ENCODE data around the gene TGFA. TPM values are rescaled to one million over a fixed set of nuclear protein-coding genes. Genes with fewer than 3 reads are reported as not detected.

TGFA gene
- total RNA-seq, 1 donor = not detected

DNA sequence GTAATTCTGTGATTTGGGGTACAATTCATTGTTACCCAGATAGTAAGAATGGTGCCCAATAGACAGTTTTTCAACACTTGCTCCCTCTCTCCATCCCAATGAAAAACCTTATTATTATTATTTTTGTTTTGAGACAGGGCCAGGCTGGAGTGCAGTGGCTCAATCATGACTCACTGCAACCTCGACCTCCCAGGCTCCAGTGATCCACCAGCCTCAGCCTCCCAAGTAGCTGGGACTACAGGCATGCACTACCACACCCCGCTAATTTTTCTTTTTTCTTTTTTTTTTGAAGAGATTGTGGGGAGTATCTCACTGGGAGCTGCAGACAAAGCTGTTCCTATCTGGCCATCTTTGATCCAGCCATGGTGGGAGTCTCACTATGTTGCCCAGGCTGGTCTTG is 7.2 kb downstream of the TGFA start:
- TF ChIP-seq, protein P1, sequence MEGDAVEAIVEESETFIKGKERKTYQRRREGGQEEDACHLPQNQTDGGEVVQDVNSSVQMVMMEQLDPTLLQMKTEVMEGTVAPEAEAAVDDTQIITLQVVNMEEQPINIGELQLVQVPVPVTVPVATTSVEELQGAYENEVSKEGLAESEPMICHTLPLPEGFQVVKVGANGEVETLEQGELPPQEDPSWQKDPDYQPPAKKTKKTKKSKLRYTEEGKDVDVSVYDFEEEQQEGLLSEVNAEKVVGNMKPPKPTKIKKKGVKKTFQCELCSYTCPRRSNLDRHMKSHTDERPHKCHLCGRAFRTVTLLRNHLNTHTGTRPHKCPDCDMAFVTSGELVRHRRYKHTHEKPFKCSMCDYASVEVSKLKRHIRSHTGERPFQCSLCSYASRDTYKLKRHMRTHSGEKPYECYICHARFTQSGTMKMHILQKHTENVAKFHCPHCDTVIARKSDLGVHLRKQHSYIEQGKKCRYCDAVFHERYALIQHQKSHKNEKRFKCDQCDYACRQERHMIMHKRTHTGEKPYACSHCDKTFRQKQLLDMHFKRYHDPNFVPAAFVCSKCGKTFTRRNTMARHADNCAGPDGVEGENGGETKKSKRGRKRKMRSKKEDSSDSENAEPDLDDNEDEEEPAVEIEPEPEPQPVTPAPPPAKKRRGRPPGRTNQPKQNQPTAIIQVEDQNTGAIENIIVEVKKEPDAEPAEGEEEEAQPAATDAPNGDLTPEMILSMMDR (IDR thresholded peaks at IDR 0.05; ENCODE audit: extremely low read depth, low read depth, low read length) = no peak
- Histone ChIP-seq H3K27ac (ENCODE audit: low read depth, low read length) (no peak overlapping the region), H3K9me3 (ENCODE audit: low read depth, low read length) (no peaks in the 10 kb centered on the region), H3K4me3 (ENCODE audit: insufficient read depth, low read length) (no peak overlapping the region), H2AFZ (ENCODE audit: low read length) (no peak overlapping the region), H4K20me1 (ENCODE audit: insufficient read depth, low read length) (no peaks in the 10 kb centered on the region), H3K4me1 (ENCODE audit: insufficient read depth, low read length) (peaks cover 3% of the 10 kb centered on the region), H3K79me2 (ENCODE audit: insufficient read depth, low read length) (no peaks in the 10 kb centered on the region), H3K27me3 (ENCODE audit: insufficient read depth, low read length) (peaks cover 22% of the 10 kb centered on the region), H3K4me2 (ENCODE audit: insufficient read depth, low read length) (no peak overlapping the region), H3K36me3 (ENCODE audit: insufficient read depth, low read length) (no peaks in the 10 kb centered on the region)
- DNase-seq (ENCODE audit: insufficient read length, low spot score, missing footprints) = no peak

DNA sequence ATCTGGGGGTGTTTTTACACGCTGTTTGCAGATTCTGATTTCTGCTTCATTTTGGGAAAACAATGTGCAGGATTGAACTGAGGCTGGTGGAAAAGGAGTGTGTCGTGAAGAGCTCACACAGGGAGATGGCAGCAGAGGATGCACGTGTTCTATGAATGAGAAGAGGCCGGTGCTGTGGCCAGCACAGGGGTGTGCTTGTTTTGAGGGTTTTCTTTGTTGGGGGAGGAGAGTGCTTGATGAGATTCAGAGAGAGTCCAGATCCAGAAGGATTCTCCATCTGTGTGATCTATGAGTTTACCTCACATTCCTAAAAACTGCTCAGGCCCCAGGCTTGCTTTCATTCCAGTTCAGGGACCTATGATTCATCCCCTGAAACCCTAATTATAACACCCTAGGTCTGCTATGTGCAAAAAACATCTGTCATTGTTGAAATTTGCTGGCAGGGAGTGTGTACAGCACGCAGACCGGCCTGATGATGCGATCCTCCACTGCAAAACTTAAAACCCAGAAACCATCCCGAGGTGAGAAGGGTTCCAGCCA is 12.1 kb downstream of the TGFA start:
- Histone ChIP-seq H3K27me3 (ENCODE audit: insufficient read depth, low read length) (peaks cover 6% of the 10 kb centered on the region), H3K4me1 (ENCODE audit: insufficient read depth, low read length) (peaks cover 3% of the 10 kb centered on the region), H3K79me2 (ENCODE audit: insufficient read depth, low read length) (no peaks in the 10 kb centered on the region), H3K4me2 (ENCODE audit: insufficient read depth, low read length) (no peak overlapping the region), H3K4me3 (ENCODE audit: insufficient read depth, low read length) (no peak overlapping the region), H3K36me3 (ENCODE audit: insufficient read depth, low read length) (no peaks in the 10 kb centered on the region), H3K9me3 (ENCODE audit: low read depth, low read length) (no peaks in the 10 kb centered on the region), H2AFZ (ENCODE audit: low read length) (no peak overlapping the region), H3K27ac (ENCODE audit: low read depth, low read length) (no peak overlapping the region), H4K20me1 (ENCODE audit: insufficient read depth, low read length) (no peaks in the 10 kb centered on the region)
- TF ChIP-seq, protein P1 (IDR thresholded peaks at IDR 0.05; ENCODE audit: extremely low read depth, low read depth, low read length) = no peak
- no peak for DNase-seq (ENCODE audit: insufficient read length, low spot score, missing footprints)

DNA sequence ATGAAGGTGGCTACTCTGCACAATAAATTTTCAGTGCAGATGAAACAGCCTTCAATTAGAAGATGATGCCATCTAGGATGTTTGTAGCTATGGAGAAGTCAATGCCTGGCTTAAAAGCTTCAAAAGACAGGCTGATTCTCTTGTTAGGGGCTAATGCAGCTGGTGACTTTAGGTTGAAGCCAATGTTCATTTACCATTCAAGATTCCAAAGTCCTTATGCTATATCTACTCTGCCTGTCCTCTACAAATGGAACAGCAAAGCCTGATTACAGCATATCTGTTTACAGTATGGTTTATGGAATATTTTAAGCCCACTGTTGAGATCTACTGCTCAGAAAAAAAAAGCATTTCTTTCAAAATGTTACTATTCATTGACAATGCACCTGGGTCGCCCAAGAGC is 15.8 kb downstream of the TGFA start:
- no peaks in the 10 kb centered on the region for H3K79me2 ChIP-seq (ENCODE audit: insufficient read depth, low read length)
- DNase-seq (ENCODE audit: insufficient read length, low spot score, missing footprints) = no peak
- H3K36me3 ChIP-seq (ENCODE audit: insufficient read depth, low read length) = no peaks in the 10 kb centered on the region
- TF ChIP-seq, protein P1 (IDR thresholded peaks at IDR 0.05; ENCODE audit: extremely low read depth, low read depth, low read length) = no peak
- H4K20me1 ChIP-seq (ENCODE audit: insufficient read depth, low read length) = no peaks in the 10 kb centered on the region
- H3K9me3 ChIP-seq (ENCODE audit: low read depth, low read length) = no peaks in the 10 kb centered on the region
- H3K27me3 ChIP-seq (ENCODE audit: insufficient read depth, low read length) = peaks cover 8% of the 10 kb centered on the region
- H3K27ac ChIP-seq (ENCODE audit: low read depth, low read length) = no peak overlapping the region
- no peak overlapping the region for H2AFZ ChIP-seq (ENCODE audit: low read length)
- H3K4me1 ChIP-seq (ENCODE audit: insufficient read depth, low read length) = peaks cover 3% of the 10 kb centered on the region
- no peak overlapping the region for H3K4me3 ChIP-seq (ENCODE audit: insufficient read depth, low read length)
- H3K4me2 ChIP-seq (ENCODE audit: insufficient read depth, low read length) = no peak overlapping the region

DNA sequence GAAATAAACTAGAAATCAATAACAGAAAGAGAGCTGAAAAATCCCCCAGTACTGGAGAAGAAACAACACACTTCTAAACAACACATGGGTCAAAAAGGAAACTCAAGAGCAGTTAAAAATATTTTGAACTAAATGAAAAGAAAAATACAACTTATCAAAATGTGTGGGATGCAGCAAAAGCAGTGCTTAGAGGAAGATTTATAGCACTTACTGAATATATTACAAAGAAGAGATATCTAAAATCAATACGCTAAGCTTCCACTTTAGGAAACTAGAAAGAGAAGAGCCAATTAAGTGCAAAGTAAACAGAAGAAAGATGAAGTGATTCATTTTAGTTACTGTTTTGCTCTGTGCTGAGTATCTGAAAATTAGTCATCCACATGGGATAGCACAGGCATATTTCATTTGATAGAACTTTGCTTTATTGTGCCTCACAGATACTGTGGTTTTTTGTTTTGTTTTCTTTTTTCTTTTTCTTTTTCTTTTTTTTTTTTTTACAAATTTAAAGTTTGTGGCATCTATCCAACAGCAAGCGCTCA is 17.0 kb downstream of the TGFA start:
- Histone ChIP-seq H3K27ac (ENCODE audit: low read depth, low read length) (no peak overlapping the region), H3K4me3 (ENCODE audit: insufficient read depth, low read length) (no peak overlapping the region), H3K4me2 (ENCODE audit: insufficient read depth, low read length) (no peak overlapping the region), H3K79me2 (ENCODE audit: insufficient read depth, low read length) (no peaks in the 10 kb centered on the region), H3K4me1 (ENCODE audit: insufficient read depth, low read length) (peaks cover 2% of the 10 kb centered on the region), H3K9me3 (ENCODE audit: low read depth, low read length) (no peaks in the 10 kb centered on the region), H3K27me3 (ENCODE audit: insufficient read depth, low read length) (peaks cover 6% of the 10 kb centered on the region), H4K20me1 (ENCODE audit: insufficient read depth, low read length) (no peaks in the 10 kb centered on the region), H3K36me3 (ENCODE audit: insufficient read depth, low read length) (no peaks in the 10 kb centered on the region), H2AFZ (ENCODE audit: low read length) (no peak overlapping the region)
- TF ChIP-seq, protein P1 (IDR thresholded peaks at IDR 0.05; ENCODE audit: extremely low read depth, low read depth, low read length) = no peak
- DNase-seq (ENCODE audit: insufficient read length, low spot score, missing footprints) = no peak
